NCI-H2196 (cell line): ENCODE measurements around the gene TWIST2.

ENCODE experiments used
- DNase-seq: peaks from one replicate; lab custom pipeline; 2025; ENCODE audit not compliant: unreplicated experiment; lab: John Stamatoyannopoulos, UW

The TWIST2 gene

GRCh38 chr2:238888781-238889180 lies 40.9 kb downstream of the TWIST2 start:
- DNase-seq: no peak

DNA sequence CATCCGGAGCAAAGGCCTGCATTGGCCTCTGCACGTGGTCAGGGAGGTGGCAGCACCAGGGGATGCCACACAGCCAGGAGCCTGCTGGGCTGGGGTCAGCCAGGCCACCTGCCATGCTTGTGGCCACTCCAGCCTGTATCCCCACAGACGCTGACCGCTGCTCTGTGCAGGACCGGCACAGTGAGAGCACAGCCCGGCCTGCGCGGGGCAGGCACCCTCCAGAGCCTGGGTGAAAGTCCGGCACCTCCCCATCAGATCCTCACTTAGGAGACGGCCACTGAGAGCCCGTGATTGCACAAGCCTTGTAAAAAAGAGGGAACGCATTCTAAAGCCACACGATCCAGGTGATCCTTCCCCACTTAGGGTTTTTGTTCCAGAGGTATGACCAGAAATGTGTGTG lies 42.2 kb downstream of the TWIST2 start:
- DNase-seq: no peak

DNA sequence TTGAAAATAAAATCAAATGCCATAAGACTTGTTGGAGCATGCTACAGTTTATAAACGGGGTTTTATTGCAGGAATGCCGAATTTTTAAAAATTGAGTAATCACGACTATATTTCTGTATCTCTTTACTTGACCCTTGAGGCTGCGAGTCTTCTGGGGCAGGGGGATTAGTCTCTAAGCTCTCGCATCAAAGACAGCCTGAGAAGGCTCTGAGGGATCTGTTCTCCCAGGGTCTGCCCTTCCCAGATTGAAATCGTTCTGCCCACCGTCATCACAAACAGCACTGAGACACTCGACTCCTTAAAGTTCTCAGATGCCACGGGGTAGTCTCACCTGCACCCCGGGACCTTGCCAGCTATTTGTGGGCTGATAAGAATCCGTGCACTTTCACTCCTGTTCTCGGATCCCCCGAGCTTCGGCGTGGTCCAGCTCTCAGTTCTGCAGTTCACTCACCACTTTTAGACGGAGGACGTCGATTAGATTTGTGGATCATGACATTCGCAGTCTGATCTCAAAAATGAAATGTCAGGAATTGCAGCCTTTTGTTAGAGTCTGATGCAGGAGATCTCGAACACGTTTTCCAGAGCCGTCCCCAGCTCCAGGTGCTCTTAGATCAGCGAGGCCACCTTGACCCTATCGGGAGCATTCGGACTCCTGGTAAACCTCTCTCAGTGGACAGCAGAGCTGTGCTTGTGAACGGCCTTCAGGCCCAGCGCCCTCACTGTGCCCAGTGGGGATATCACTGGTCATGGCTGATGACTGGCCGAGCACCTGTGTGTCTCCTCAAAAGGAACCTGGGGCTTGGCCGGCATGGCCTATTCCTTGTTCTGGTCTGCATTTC lies 43.0 kb downstream of the TWIST2 start:
- no peak for DNase-seq

DNA sequence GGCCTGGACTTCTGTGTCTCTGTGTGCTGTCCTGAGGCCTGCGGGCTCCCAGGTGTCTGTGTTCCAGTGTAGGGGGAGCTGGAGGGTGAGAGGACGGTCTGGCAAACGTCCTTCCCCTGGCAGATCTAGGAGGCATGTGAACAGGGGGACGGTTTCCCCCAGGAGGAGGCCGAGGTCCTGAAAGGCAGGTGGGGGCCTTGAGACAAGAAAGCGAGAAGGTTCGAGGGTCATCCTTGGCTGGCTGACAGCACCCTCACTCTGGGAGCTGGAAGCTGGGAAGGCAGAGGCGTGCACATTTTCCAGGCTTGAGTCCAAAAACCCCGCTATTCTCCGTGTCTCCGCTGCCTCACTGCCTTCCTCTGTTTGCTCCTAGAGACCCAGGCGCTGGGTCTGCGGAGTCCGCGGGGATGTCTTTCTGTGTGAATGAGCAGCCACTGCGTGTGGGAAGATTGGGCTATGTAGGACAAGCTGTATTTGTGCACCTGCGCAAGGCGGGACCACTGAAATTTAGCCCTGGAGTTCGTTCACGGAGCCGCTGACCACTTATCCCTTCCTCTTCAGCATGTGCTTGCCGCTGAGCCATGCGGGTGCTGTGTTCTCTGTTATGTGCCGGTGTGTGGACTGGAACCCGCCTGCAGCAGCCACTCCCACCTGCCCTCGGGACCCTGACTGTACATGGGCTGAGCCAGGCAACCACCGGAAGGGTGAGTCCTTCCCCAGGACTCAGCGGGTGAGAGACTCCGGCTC lies 43.7 kb downstream of the TWIST2 start:
- DNase-seq: no peak

DNA sequence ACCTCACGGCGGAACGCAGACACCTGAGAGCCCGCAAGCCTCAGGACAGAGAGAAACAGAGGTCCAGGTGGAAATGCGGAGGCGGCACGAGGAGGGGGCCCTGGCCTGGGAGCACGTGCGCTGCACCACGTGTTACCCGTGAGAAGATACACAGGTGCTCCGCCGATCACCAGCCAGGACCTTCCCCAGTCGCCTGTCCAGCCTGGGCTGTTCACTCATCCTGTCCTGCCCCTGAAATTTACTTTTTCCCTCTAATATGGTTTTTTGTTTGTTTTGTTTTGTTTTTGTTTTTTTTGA lies 44.3 kb downstream of the TWIST2 start:
- DNase-seq: no peak

DNA sequence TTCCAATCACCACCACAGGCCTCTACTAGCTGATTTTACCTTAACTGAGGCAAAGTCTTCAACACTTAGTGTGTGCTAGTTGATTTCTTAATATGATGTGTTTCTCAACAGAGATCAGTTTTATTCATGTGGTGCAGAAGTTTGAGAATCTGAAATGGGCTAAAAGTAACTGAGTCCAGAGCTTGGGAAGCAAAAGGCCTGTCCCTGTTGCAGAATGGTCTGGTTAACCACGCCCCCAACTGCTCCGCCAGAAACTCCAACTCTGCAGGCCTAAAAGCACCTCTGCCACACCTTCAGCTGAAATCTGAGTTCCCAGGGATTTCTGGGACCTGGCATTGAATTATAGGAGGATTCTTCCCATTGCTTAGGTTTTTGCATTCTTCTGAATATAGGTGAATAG lies 44.9 kb downstream of the TWIST2 start:
- no peak for DNase-seq

GRCh38 chr2:238893349-238894000 lies 45.6 kb downstream of the TWIST2 start:
- DNase-seq: no peak

GRCh38 chr2:238894226-238894949 lies 46.5 kb downstream of the TWIST2 start:
- DNase-seq: no peak

DNA sequence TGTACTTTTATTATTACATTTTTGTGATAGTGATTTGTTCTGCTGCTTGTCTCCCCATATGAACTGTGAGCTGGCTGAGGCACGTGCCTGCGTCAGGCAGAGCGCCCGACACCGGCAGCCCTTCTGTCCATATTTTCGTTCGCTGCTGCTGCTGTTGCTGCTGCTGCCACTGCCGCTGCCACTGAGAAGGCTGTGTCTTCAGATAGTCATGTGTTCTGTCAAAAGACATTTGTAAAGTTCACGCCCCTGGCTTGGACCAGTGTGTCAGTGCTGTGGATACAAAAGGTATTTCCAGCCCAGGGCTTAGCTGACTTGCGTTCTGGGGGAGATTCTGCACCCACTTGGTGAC lies 47.0 kb downstream of the TWIST2 start:
- no peak for DNase-seq

DNA sequence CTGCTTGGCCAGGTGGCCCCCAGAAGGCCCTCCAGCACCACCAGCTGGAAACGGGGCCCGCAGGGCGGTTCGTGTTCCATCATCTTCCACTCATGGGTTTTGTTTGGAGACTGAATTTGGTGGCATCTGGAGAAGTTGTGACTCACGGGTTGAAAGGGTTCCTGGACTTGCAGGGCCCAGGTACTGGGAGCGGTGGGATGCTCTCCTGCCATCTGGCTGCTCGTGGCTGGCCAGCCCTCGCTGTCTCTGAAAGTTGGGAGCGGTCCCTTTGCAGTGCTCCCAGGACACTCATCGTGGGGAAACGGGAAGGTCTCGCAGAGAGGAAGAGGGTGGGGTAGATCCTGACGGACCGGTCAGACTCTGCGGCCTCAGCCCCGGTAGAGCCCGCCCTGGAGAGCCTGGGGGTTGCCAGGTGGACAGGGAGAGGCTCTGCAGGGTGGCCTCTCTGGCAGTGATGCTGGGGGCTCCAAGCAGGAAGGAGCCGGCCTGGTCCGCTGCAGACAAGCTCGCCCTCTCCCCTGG lies 47.5 kb downstream of the TWIST2 start:
- no peak for DNase-seq

DNA sequence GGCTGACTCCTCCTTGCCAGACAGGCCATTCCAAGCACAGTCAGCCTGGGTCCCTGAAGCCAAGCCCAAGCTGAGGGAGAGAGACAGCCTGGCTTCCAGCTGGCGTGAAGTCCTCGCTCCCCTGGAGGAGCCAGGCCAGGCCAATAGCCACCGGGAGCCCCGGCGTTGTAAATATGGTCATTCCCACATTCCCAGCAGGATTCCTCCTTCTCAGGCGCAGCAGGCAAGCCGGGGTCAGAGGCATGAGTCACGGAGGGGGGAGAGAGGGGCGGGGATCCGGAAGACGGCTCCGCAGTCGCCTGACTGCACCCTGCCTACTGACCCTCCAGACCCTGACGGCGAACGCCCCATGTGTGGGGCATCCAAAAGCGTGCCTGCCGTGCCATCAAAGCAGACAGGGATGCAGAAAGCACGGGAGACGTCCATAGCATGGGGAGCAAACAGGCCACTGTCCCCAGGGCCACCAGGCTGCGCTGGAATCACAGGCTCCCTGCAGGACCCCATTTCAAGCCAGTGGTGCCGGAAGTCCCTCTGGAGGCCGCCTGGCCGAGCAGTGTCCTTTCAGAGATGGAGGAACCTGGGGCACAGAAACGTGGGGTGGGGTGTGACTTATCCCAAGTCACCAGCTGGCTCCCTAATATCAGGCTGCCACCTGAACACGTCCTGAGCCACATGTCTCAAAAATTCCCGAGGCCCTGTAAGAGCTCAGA lies 48.2 kb downstream of the TWIST2 start:
- no peak for DNase-seq

- DNase-seq: no peak
Observed at GRCh38 chr2:238896641-238897040, 48.8 kb downstream of the TWIST2 start.

- DNase-seq: no peak
Observed at GRCh38 chr2:238897122-238897880, 49.4 kb downstream of the TWIST2 start.

DNA sequence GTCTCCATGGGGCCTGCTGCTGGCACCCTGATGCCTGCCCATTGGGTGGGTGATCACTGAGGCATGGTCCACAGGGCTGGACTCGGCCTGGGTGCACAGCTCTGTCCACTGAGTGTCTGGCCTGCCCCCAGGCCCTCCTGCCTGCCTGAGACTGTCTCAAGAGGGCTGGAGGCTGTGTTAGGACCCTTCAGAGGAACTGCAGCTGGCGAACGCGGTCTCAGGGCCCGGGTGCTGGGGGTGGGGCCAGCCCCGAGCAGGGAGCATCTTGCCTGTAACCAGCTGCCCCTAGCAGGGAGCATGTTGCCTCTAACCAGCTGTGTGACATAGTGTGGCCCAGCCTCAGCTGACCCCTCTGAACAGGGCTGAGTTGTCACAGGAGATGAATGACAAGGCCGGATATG lies 50.0 kb downstream of the TWIST2 start:
- DNase-seq: no peak

DNA sequence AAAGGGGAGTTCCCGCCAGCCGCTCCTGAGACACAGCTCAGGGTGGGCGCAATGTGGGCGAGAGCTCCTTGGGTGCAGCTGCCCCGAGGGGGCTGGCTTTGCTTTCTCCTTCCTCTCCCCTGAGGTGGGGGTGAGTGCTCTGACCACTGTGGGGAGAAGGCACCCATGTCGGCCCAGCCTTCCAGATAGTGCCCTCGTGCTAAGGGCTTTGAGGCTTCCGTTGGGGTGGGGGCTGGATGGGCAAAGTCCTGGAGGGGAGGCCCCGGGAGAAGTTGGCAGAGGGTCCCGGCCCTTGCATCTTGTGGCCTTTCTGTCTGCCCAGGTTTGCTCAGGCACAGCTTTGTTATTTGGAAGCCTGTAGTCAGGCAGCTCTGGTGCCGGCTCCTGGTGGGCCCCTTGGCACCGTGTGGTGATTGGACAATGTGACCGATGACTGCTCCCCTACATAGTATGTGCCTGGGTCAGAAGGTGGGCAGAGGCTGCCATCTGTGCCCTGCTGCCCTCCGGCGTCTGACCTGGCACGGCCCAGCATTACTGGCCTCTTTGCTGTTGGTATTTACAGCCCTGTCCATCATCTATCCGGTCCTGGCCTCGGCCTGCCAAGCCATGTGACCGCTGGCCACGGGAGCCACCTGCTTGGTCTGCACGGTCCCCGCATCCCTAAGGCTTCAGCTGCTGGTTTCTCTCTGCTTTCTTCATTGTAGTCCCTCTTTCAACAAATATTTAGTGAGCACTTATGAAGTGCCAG lies 50.8 kb downstream of the TWIST2 start:
- DNase-seq: no peak

DNA sequence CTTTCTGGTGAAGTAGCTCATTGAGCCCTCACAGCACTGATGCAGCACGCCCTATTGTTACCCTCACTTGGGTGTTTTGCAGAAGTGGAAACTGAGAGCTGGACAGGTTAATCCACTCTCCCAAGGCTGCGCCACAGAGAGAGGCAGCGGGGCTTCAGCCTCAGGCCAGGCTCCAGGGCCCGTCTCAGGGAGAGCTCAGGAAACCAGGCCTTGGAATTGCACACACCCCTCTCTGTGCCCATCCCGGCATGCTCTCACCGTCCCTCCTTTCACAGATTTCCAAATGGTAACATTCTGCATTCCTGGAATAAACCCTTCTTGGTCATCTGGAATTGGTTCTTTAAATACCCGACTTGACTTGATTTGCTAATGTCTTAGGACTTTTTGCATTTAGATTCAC lies 51.5 kb downstream of the TWIST2 start:
- DNase-seq: no peak

DNA sequence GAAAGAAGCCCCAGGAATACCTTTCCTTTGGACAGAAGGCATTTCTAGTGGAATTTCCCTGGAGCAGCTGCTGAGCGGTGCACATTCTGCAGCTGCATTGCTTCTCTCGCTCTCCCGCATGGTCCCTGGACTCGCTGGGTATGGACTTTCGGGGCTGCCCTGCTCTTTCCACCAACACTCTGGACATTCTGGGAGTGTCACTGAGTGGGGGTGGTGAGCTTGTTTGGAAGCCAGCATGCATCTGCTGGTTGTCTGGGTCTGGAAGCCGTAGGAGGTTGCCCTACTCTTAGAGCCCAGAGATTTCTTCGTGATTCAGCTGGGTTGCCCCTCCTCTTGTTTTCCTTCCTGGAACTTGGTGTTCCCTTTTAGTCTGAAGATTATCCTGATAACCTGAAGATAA lies 52.6 kb downstream of the TWIST2 start:
- DNase-seq: no peak

DNA sequence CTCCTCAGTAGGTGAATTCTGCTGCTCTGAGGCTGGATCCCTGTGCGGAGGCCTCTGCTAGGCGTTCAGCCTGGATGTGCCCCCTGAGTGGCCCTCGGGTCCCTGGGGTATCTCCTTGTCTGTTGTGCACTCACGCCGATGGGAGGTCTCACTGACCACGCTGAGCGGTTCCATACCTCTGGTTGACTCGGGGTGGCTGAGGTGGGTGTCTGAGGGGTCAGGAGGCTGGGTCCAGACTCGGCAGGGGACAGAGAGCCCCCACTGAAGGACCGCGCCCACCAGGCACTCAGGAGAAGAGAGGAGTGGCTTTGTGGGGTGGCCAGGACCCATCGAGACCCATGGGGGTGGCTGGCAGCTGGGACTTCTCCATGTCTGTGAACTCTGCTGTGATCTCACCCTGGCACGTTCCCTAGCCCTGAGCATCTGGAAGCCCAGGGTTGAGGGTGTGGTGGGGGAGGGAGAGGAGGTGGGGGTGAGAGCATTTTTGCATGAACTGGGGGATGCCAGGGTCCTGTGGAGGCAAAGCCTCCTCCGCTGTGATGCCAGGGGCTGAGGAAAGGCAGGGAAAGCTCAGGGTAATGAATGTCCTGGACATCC lies 53.7 kb downstream of the TWIST2 start:
- DNase-seq: no peak

- no peak for DNase-seq
Observed at GRCh38 chr2:238902285-238902684, 54.4 kb downstream of the TWIST2 start.
